Measurements from ENCODE around the gene GARIN5B.
A peak's percentile ranks its signal among the peaks of the same experiment; 100 is the strongest.
"Not testable (repeated sequence)": the region's sequence is repeated elsewhere in the genome, so short reads cannot be mapped to it uniquely, and the experiment has no call there.

The GARIN5B gene

DNA sequence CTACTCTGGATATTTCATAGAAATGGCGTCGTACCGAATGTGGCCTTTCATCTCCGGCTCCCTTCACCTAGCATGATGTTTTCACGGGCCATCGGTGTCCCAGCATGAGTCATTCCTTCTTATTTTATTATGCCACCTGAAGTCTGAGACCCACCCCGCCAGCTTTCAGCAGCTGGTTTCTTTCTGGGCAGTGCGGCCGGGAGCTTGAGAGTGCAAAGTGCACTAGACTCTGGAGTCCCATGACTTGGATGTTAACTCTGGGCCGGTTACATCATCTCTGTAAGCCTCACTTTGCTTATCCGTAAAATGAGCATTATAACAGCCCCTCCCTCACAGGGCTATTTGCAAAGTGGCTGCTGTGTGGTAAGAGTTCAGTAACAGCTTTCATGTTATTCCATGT lies 29.2 kb downstream of the GARIN5B start:
- Histone ChIP-seq H2AFZ (ENCODE audit: insufficient read depth, low read length, poor library complexity) (no peak overlapping the region), H3K4ac (ENCODE audit: low read depth, low read length) (no peak overlapping the region), H3K4me3 (ENCODE audit: low read depth, low read length) (no peak overlapping the region), H4K91ac (ENCODE audit: low read depth, low read length) (no peak overlapping the region), H2BK12ac (ENCODE audit: low read length) (no peak overlapping the region), H3K23ac (ENCODE audit: low read length) (no peak overlapping the region), H2BK5ac (ENCODE audit: low read depth, low read length, poor library complexity) (no peak overlapping the region), H4K8ac (ENCODE audit: low read depth, low read length) (no peak overlapping the region), H4K12ac (ENCODE audit: low read depth, low read length) (no peak overlapping the region), H3K14ac (ENCODE audit: low read length) (no peak overlapping the region), H2AK5ac (ENCODE audit: low read length) (no peak overlapping the region), H3K36me3 (ENCODE audit: control insufficient read depth in 1 of 2, insufficient read depth in 2 of 2, low read length in 2 of 2) (no peaks in the 10 kb centered on the region), H3K4me1 (ENCODE audit: control insufficient read depth in 1 of 2, insufficient read depth in 2 of 2, low read length in 2 of 2) (peaks cover 0 to 6% of the 10 kb centered on the region in 2 experiments), H3K27ac (ENCODE audit: low read depth, low read length) (no peak overlapping the region), H3K27me3 (ENCODE audit: insufficient read depth, low read length) (no peaks in the 10 kb centered on the region), H2BK120ac (ENCODE audit: insufficient read depth, low read length, poor library complexity) (no peak overlapping the region), H3K18ac (ENCODE audit: low read length) (no peak overlapping the region), H3K4me2 (ENCODE audit: low read length) (no peak overlapping the region), H3K79me1 (ENCODE audit: low read length) (peaks cover 4% of the 10 kb centered on the region), H3K9me3 (ENCODE audit: insufficient read depth, low read depth, low read length) (no peaks in the 10 kb centered on the region), H3K79me2 (ENCODE audit: control insufficient read depth, insufficient read depth, low read length, poor library complexity) (peaks cover under 1% of the 10 kb centered on the region), H3K9ac (ENCODE audit: low read length) (no peak overlapping the region)
- no peak for DNase-seq
- no CpG with 5 or more reads among the region's 11 CpGs for WGBS (ENCODE audit: extremely low coverage, insufficient coverage, insufficient read length)

DNA sequence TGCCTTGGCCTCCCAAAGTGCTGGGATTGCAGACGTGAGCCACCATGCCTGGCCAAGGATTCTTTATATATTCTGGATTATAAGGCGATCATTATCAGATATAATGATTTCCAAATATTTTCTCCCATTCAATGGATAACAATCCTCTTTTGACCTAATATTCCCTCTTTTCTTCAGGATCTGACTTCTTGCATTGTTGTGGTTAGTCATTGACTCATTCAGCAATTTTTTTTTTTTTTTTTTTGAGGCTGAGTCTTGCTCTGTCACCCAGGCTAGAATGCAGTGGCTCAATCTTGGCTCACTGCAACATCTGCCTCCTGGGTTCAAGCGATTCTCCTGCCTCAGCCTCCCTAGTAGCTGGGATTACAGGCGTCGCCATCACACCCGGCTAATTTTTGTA lies 33.3 kb downstream of the GARIN5B start:
- not testable (repeated sequence) for H2BK120ac ChIP-seq (ENCODE audit: insufficient read depth, low read length, poor library complexity); H3K4me1 ChIP-seq (ENCODE audit: control insufficient read depth in 1 of 2, insufficient read depth in 2 of 2, low read length in 2 of 2); H3K27me3 ChIP-seq (ENCODE audit: insufficient read depth, low read length); H2AFZ ChIP-seq (ENCODE audit: insufficient read depth, low read length, poor library complexity); H3K18ac ChIP-seq (ENCODE audit: low read length); H4K91ac ChIP-seq (ENCODE audit: low read depth, low read length); H3K9ac ChIP-seq (ENCODE audit: low read length); H2BK5ac ChIP-seq (ENCODE audit: low read depth, low read length, poor library complexity); H3K79me1 ChIP-seq (ENCODE audit: low read length); H3K4me3 ChIP-seq (ENCODE audit: low read depth, low read length); H3K4ac ChIP-seq (ENCODE audit: low read depth, low read length); H3K4me2 ChIP-seq (ENCODE audit: low read length); H3K79me2 ChIP-seq (ENCODE audit: control insufficient read depth, insufficient read depth, low read length, poor library complexity); H3K36me3 ChIP-seq (ENCODE audit: control insufficient read depth in 1 of 2, insufficient read depth in 2 of 2, low read length in 2 of 2); H3K9me3 ChIP-seq (ENCODE audit: insufficient read depth, low read depth, low read length); H4K8ac ChIP-seq (ENCODE audit: low read depth, low read length); H3K27ac ChIP-seq (ENCODE audit: low read depth, low read length); H4K12ac ChIP-seq (ENCODE audit: low read depth, low read length); H3K14ac ChIP-seq (ENCODE audit: low read length); H2BK12ac ChIP-seq (ENCODE audit: low read length); H3K23ac ChIP-seq (ENCODE audit: low read length); H2AK5ac ChIP-seq (ENCODE audit: low read length)
- WGBS (ENCODE audit: extremely low coverage, insufficient coverage, insufficient read length), result no CpG with 5 or more reads among the region's 6 CpGs
- peak in 1 of 2 donors; percentile 74 for DNase-seq

DNA sequence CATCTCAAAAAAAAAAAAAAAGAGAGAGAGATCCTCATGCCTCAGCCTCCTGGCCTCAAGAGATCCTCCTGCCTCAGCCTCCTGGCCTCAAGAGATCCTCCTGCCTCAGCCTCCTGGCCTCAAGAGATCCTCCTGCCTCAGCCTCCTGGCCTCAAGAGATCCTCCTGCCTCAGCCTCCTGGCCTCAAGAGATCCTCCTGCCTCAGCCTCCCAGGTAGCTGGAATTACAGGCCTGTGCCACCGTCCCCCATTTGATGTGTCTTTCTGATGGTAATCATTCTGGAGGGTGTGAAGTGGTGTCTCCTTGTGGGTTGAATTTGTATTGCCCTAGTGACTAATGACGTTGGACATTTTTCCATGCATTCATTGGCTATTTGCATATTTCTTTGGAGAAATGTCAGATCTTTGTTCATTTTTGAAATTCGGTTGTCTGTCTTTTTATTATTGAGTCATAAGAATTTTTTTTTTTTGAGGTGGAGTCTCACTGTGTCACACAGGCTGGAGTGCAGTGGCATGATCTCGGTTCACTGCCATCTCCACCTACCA lies 34.2 kb downstream of the GARIN5B start:
- DNase-seq, result peak; percentile 28 to 87
- H3K18ac ChIP-seq (ENCODE audit: low read length); H3K4ac ChIP-seq (ENCODE audit: low read depth, low read length): not testable (repeated sequence)

DNA sequence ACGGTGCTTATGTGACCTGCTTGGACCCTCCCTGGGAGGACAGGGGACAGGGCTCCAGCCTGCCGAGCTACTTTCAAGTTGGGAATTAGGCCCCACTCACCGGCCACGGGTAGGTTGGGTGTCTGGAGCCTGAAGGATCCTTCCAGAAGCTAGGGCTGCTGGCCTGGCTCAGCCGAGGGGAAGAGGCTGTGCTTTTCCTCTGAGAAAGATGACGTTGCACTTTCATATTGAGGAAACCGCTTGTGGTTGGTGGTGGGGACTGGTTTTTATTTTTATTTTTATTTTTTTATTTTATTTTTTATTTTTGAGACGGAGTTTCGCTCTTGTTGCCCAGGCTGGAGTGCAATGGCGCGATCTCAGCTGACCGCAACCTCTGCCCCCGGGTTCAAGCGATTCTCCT lies 37.9 kb downstream of the GARIN5B start, which contains the start of gene TMEM150B:
Gene TMEM150B (minus strand): TSS at position 170 of the 400 bp plus-strand sequence. CDS start 4,305 bp downstream, outside the sequence.
- Histone ChIP-seq H3K4me2 (ENCODE audit: low read length) (no peak within 1 kb of the TSS), H2AFZ (ENCODE audit: insufficient read depth, low read length, poor library complexity) (no peak within 1 kb of the TSS), H3K9ac (ENCODE audit: low read length) (no peak within 1 kb of the TSS), H3K79me1 (ENCODE audit: low read length) (no peaks in the 10 kb centered on the region), H3K9me3 (ENCODE audit: insufficient read depth, low read depth, low read length) (peaks cover 1% of the 10 kb centered on the region), H3K27ac (ENCODE audit: low read depth, low read length) (no peak within 1 kb of the TSS), H2BK5ac (ENCODE audit: low read depth, low read length, poor library complexity) (no peak within 1 kb of the TSS), H3K23ac (ENCODE audit: low read length) (no peak within 1 kb of the TSS), H2BK12ac (ENCODE audit: low read length) (no peak within 1 kb of the TSS), H2BK120ac (ENCODE audit: insufficient read depth, low read length, poor library complexity) (no peak within 1 kb of the TSS), H3K4ac (ENCODE audit: low read depth, low read length) (no peak within 1 kb of the TSS), H3K14ac (ENCODE audit: low read length) (no peak within 1 kb of the TSS), H3K27me3 (ENCODE audit: insufficient read depth, low read length) (no peaks in the 10 kb centered on the region), H4K12ac (ENCODE audit: low read depth, low read length) (no peak within 1 kb of the TSS), H4K91ac (ENCODE audit: low read depth, low read length) (no peak within 1 kb of the TSS), H4K8ac (ENCODE audit: low read depth, low read length) (no peak within 1 kb of the TSS), H3K4me1 (ENCODE audit: control insufficient read depth in 1 of 2, insufficient read depth in 2 of 2, low read length in 2 of 2) (peaks cover 0 to 5% of the 10 kb centered on the region in 2 experiments), H3K79me2 (ENCODE audit: control insufficient read depth, insufficient read depth, low read length, poor library complexity) (no peaks in the 10 kb centered on the region), H3K36me3 (ENCODE audit: control insufficient read depth in 1 of 2, insufficient read depth in 2 of 2, low read length in 2 of 2) (peaks cover 0 to 2% of the 10 kb centered on the region in 2 experiments), H3K18ac (ENCODE audit: low read length) (no peak within 1 kb of the TSS), H2AK5ac (ENCODE audit: low read length) (no peak within 1 kb of the TSS), H3K4me3 (ENCODE audit: low read depth, low read length) (no peak within 1 kb of the TSS)
- no CpG with 5 or more reads among the region's 14 CpGs for WGBS (ENCODE audit: extremely low coverage, insufficient coverage, insufficient read length)
- no peak for DNase-seq

More for the DNA sequence above, 34.2 kb downstream of the GARIN5B start:
- H2AFZ ChIP-seq (ENCODE audit: insufficient read depth, low read length, poor library complexity); H3K79me1 ChIP-seq (ENCODE audit: low read length); H4K12ac ChIP-seq (ENCODE audit: low read depth, low read length); H3K9ac ChIP-seq (ENCODE audit: low read length); H3K4me2 ChIP-seq (ENCODE audit: low read length); H3K79me2 ChIP-seq (ENCODE audit: control insufficient read depth, insufficient read depth, low read length, poor library complexity); H3K36me3 ChIP-seq (ENCODE audit: control insufficient read depth in 1 of 2, insufficient read depth in 2 of 2, low read length in 2 of 2); H3K4me1 ChIP-seq (ENCODE audit: control insufficient read depth in 1 of 2, insufficient read depth in 2 of 2, low read length in 2 of 2); H2BK120ac ChIP-seq (ENCODE audit: insufficient read depth, low read length, poor library complexity); H3K27me3 ChIP-seq (ENCODE audit: insufficient read depth, low read length); H3K9me3 ChIP-seq (ENCODE audit: insufficient read depth, low read depth, low read length); H3K23ac ChIP-seq (ENCODE audit: low read length); H4K8ac ChIP-seq (ENCODE audit: low read depth, low read length); H2BK12ac ChIP-seq (ENCODE audit: low read length); H3K27ac ChIP-seq (ENCODE audit: low read depth, low read length); H2AK5ac ChIP-seq (ENCODE audit: low read length); H3K14ac ChIP-seq (ENCODE audit: low read length); H3K4me3 ChIP-seq (ENCODE audit: low read depth, low read length); H2BK5ac ChIP-seq (ENCODE audit: low read depth, low read length, poor library complexity); H4K91ac ChIP-seq (ENCODE audit: low read depth, low read length): not testable (repeated sequence)
- WGBS (ENCODE audit: extremely low coverage, insufficient coverage, insufficient read length), result no CpG with 5 or more reads among the region's 4 CpGs
